ENCODE measurements around the gene LONRF2.

LONRF2 gene

DNA sequence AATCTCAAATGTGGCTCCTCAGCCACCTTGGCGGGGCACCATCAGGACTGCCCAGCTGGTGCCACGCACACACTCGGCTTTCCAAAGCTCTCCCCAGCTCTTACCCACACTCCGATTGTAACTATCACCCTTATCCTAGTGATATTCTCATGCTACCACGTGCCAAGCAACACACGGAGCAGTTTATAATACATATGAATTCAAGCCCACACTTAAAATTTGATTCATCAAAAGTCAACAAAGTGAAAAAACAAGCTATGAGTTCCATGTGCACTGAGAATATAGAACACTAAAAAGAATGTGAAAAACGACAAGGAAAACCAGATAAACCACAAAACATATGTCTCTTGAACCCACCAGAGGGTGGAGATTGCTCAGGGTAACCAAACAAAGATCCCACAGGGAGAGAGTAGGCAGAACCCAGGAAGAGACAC, 31.6 kb downstream of the LONRF2 start:
- Histone ChIP-seq H3K27me3 (no peaks in the 10 kb centered on the region), H3K36me3 (no peaks in the 10 kb centered on the region), H3K27ac (no peak overlapping the region), H3K4me1 (ENCODE audit: control insufficient read depth in 1 of 2, insufficient read depth in 1 of 2, low read depth in 1 of 2, low read length in 1 of 2) (no peaks in the 10 kb centered on the region), H3K9me3 (no peaks in the 10 kb centered on the region), H3K4me3 (ENCODE audit: low read depth in 1 of 2, low read length in 1 of 2) (no peak overlapping the region)
- TF ChIP-seq, protein P1, sequence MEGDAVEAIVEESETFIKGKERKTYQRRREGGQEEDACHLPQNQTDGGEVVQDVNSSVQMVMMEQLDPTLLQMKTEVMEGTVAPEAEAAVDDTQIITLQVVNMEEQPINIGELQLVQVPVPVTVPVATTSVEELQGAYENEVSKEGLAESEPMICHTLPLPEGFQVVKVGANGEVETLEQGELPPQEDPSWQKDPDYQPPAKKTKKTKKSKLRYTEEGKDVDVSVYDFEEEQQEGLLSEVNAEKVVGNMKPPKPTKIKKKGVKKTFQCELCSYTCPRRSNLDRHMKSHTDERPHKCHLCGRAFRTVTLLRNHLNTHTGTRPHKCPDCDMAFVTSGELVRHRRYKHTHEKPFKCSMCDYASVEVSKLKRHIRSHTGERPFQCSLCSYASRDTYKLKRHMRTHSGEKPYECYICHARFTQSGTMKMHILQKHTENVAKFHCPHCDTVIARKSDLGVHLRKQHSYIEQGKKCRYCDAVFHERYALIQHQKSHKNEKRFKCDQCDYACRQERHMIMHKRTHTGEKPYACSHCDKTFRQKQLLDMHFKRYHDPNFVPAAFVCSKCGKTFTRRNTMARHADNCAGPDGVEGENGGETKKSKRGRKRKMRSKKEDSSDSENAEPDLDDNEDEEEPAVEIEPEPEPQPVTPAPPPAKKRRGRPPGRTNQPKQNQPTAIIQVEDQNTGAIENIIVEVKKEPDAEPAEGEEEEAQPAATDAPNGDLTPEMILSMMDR (IDR thresholded peaks at IDR 0.05) = no peak

DNA sequence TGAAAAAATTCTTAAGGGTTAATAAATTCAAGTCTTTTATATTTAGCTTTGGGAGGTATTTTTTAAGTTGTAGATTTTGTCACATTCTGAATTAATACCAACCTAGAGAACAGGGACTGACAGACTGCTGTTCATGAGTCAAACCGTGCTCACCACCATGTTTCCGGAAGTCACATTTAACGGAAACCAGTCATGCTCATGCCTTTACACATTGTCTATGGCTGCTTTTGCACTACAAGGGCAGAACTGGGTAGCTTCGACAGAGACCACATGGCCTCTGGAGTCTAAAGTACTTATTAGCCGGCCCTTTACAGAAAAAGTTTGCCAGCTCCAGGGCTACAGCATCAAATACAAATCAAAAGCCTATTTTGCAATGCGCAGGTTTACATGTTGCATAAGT, 33.3 kb downstream of the LONRF2 start:
- Histone ChIP-seq H3K27ac (no peak overlapping the region), H3K4me1 (ENCODE audit: control insufficient read depth in 1 of 2, insufficient read depth in 1 of 2, low read depth in 1 of 2, low read length in 1 of 2) (no peaks in the 10 kb centered on the region), H3K9me3 (no peaks in the 10 kb centered on the region), H3K4me3 (ENCODE audit: low read depth in 1 of 2, low read length in 1 of 2) (no peak overlapping the region), H3K36me3 (no peaks in the 10 kb centered on the region), H3K27me3 (no peaks in the 10 kb centered on the region)
- TF ChIP-seq, protein P1 (IDR thresholded peaks at IDR 0.05) = no peak

DNA sequence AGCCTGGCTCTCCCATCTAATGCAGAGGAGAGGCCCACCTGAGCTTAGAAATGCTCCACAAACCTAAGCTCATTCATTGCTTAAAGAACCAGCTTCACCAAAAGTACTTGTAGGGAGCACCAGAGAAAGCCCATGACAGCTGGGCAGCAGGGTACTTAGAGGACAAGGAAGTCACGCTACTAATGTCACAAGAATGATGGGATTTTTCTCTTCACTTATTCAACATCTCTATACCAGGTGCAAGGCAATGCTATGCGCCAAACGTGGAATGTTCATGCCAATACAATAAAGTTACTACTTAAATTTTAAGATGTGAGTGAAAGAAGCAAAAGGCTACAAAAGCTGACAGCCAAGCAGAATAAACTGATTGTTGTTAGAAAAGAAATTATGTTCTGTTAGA, 36.0 kb downstream of the LONRF2 start:
- H3K27ac ChIP-seq = no peak overlapping the region
- H3K36me3 ChIP-seq = no peaks in the 10 kb centered on the region
- H3K4me3 ChIP-seq (ENCODE audit: low read depth in 1 of 2, low read length in 1 of 2) = no peak overlapping the region
- TF ChIP-seq, protein P1 (IDR thresholded peaks at IDR 0.05) = no peak
- peaks cover 17% of the 10 kb centered on the region for H3K27me3 ChIP-seq
- no peaks in the 10 kb centered on the region for H3K4me1 ChIP-seq (ENCODE audit: control insufficient read depth in 1 of 2, insufficient read depth in 1 of 2, low read depth in 1 of 2, low read length in 1 of 2)
- no peaks in the 10 kb centered on the region for H3K9me3 ChIP-seq

DNA sequence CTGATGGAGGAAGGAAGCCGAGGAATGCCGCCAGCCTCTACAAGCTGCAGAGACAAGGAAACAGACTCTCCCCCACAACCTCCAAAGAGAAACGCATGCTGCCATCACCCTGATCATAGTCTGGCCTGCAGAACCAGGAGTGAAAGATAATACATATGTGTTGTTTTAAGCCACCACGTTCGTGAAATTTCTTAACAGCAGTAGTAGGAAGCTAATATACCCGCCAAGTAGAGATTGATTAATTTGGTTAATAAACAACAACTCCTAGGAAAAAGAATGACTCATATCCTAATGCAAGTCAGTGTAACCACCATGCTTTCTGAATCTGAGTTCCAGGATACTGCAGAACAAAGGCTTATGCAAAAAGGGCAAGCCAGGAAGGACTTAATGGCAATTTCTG, 36.6 kb downstream of the LONRF2 start:
- Histone ChIP-seq H3K4me1 (ENCODE audit: control insufficient read depth in 1 of 2, insufficient read depth in 1 of 2, low read depth in 1 of 2, low read length in 1 of 2) (no peaks in the 10 kb centered on the region), H3K36me3 (no peaks in the 10 kb centered on the region), H3K4me3 (ENCODE audit: low read depth in 1 of 2, low read length in 1 of 2) (no peak overlapping the region), H3K27me3 (peaks cover 23% of the 10 kb centered on the region), H3K9me3 (no peaks in the 10 kb centered on the region), H3K27ac (no peak overlapping the region)
- TF ChIP-seq, protein P1 (IDR thresholded peaks at IDR 0.05) = no peak

DNA sequence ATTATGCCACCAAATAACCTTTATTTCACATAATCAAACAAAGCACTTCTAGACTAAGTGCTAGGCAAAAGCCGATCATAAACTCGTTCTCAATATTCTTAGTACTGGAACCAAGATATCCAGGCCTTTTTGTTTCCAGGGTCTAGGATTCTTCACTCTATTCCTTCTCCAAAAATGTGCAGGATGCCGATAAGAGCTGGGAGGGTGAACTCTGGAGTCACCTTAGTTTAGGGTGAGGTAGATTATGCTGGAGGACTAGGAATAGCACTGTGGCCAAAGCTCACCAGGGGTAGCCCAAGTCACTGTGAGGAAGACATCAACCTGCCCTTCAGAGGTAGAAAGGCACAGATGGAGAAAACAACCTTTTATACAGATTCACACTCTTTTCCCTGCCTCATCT, 37.3 kb downstream of the LONRF2 start:
- H3K4me3 ChIP-seq (ENCODE audit: low read depth in 1 of 2, low read length in 1 of 2) = no peak overlapping the region
- no peaks in the 10 kb centered on the region for H3K9me3 ChIP-seq
- peaks cover 24% of the 10 kb centered on the region for H3K27me3 ChIP-seq
- no peaks in the 10 kb centered on the region for H3K4me1 ChIP-seq (ENCODE audit: control insufficient read depth in 1 of 2, insufficient read depth in 1 of 2, low read depth in 1 of 2, low read length in 1 of 2)
- TF ChIP-seq, protein P1 (IDR thresholded peaks at IDR 0.05) = no peak
- no peak overlapping the region for H3K27ac ChIP-seq
- H3K36me3 ChIP-seq = no peaks in the 10 kb centered on the region

Data from neutrophil (primary cell).